Stimulated activated CD4-positive, alpha-beta T cell treated with anti-CD3 and anti-CD28 coated beads, Interleukin-4, amount 100 ng/mL, for 1 hour (primary cell): ENCODE measurements around the gene GZMM.
A peak's percentile ranks its signal among the peaks of the same experiment; 100 is the strongest.

ENCODE experiments used
- DNase-seq: peaks from one replicate; pipeline ENCODE4 v3.0.0-alpha.2; 2020

The GZMM gene

GRCh38 chr19:543910-544608 lies at the start of gene GZMM:
TSS of gene GZMM (plus strand) at chr19:544053. CDS start at chr19:544072, 19 bp downstream.
- DNase-seq, result peak; percentile 72

- no peak for DNase-seq
Observed at GRCh38 chr19:494171-495080, 49.4 kb upstream of the GZMM start.

- DNase-seq, result no peak
Observed at GRCh38 chr19:495081-495401, 48.8 kb upstream of the GZMM start.

- DNase-seq, result peak; percentile 49
Observed at GRCh38 chr19:495402-496111, 48.3 kb upstream of the GZMM start.

- no peak for DNase-seq
Observed at GRCh38 chr19:496112-496665, 47.7 kb upstream of the GZMM start, which contains the start of gene MADCAM1. TSS of gene MADCAM1 (plus strand) at chr19:496486. CDS start at chr19:496500, 14 bp downstream.

GRCh38 chr19:496986-497385 lies 46.9 kb upstream of the GZMM start:
- DNase-seq, result no peak

GRCh38 chr19:497491-497868 lies 46.4 kb upstream of the GZMM start:
- no peak for DNase-seq

- DNase-seq, result no peak
Observed at GRCh38 chr19:497869-498510, 45.9 kb upstream of the GZMM start.

GRCh38 chr19:498511-498891 lies 45.4 kb upstream of the GZMM start:
- no peak for DNase-seq

GRCh38 chr19:498977-499623 lies 44.8 kb upstream of the GZMM start:
- no peak for DNase-seq

- no peak for DNase-seq
Observed at GRCh38 chr19:501646-502045, 42.2 kb upstream of the GZMM start.

GRCh38 chr19:504616-505015 lies 39.2 kb upstream of the GZMM start:
- no peak for DNase-seq

GRCh38 chr19:506404-507285 lies 37.2 kb upstream of the GZMM start:
- peak; percentile 88 for DNase-seq

- peak; percentile 82 for DNase-seq
Observed at GRCh38 chr19:507286-508203, 36.3 kb upstream of the GZMM start, which contains the start of gene TPGS1. TSS of gene TPGS1 (plus strand) at chr19:507497. CDS start at chr19:507507, 10 bp downstream.

- no peak for DNase-seq
Observed at GRCh38 chr19:508204-509150, 35.4 kb upstream of the GZMM start.

GRCh38 chr19:510606-511100 lies 33.2 kb upstream of the GZMM start:
- DNase-seq, result peak; percentile 93

- peak; percentile 67 for DNase-seq
Observed at GRCh38 chr19:511101-511851, 32.6 kb upstream of the GZMM start.
